Calu3 (cell line): ENCODE results near the gene NGF. TPM values are rescaled to one million over a fixed set of nuclear protein-coding genes. Genes with fewer than 3 reads are reported as not detected.

ENCODE experiments used
- BruUV-seq: library from RNA; stranded (reverse); fragments of 400-500 nt; replicated peaks from 2 replicates; lab custom pipeline; 2021; lab: Mats Ljungman, UMichigan
- CTCF ChIA-PET: fragments of 300-600 bp; sonication (Branson Sonifier 250); formaldehyde crosslinking; loops from one replicate; lab custom pipeline; 2022; ENCODE audit warnings: antibody characterized with exemption; lab: Charles Lee
- DNase-seq: peaks from one replicate; pipeline ENCODE4 v3.0.0; 2022
- H3K27ac Mint-ChIP-seq: one replicate; pipeline ENCODE4 v1.8.0; 2022; ENCODE audit warnings: mixed read lengths; ENCODE audit not compliant: unreplicated experiment
- H3K27me3 Mint-ChIP-seq: one replicate; pipeline ENCODE4 v1.8.0; 2022; ENCODE audit warnings: mixed read lengths; ENCODE audit not compliant: unreplicated experiment
- H3K36me3 Mint-ChIP-seq: one replicate; pipeline ENCODE4 v1.8.0; 2022; ENCODE audit warnings: mild to moderate bottlenecking, moderate library complexity, mixed read lengths; ENCODE audit not compliant: insufficient read depth, unreplicated experiment
- H3K4me1 Mint-ChIP-seq: one replicate; pipeline ENCODE4 v1.8.0; 2022; ENCODE audit warnings: mild to moderate bottlenecking, low read depth, mixed read lengths; ENCODE audit not compliant: unreplicated experiment
- H3K4me3 Mint-ChIP-seq: one replicate; pipeline ENCODE4 v1.8.0; 2022; ENCODE audit warnings: mild to moderate bottlenecking, low read depth, moderate library complexity, mixed read lengths; ENCODE audit not compliant: unreplicated experiment
- H3K9me3 Mint-ChIP-seq: one replicate; pipeline ENCODE4 v1.8.0; 2022; ENCODE audit warnings: low read depth, mixed read lengths; ENCODE audit not compliant: unreplicated experiment
- intact Hi-C: fragments of 100-400 bp; cut with micrococcal nuclease; formaldehyde crosslinking; loops from one replicate; pipeline ENCODE4 v1.10.0; 2022; ENCODE audit not compliant: unreplicated experiment
- total RNA-seq: library from RNA; stranded (reverse); gene quantifications from 2 replicates; pipeline ENCODE4 v1.2.3, GENCODE V29; 2022
- TF ChIP-seq, protein P1 (sequence below): fragments of 200-600 bp; IDR thresholded peaks from one replicate; pipeline ENCODE4 v1.8.0; 2022; ENCODE audit warnings: antibody characterized with exemption; ENCODE audit not compliant: unreplicated experiment

The NGF gene
- total RNA-seq, 1 experiment from 2014 or later, result not detected

DNA sequence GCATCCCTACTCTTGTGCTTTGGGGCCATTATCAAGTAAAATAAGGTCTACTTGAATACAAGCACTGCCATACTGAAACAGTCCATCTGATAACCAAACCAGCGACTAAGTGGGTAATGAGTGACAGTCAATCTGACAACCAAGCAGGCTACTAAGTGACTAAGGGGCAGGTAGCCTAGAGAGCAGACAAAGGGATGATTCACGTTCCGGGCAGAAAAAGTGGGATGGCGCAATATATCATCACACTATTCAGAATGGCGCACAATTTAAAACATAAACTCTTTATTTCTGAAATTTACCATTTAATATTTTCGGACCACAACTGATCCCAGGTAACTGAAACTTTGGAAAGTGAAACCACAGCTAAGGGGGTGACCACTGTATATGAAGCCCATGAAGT, 17.7 kb downstream of the NGF start:
- TF ChIP-seq, protein P1, sequence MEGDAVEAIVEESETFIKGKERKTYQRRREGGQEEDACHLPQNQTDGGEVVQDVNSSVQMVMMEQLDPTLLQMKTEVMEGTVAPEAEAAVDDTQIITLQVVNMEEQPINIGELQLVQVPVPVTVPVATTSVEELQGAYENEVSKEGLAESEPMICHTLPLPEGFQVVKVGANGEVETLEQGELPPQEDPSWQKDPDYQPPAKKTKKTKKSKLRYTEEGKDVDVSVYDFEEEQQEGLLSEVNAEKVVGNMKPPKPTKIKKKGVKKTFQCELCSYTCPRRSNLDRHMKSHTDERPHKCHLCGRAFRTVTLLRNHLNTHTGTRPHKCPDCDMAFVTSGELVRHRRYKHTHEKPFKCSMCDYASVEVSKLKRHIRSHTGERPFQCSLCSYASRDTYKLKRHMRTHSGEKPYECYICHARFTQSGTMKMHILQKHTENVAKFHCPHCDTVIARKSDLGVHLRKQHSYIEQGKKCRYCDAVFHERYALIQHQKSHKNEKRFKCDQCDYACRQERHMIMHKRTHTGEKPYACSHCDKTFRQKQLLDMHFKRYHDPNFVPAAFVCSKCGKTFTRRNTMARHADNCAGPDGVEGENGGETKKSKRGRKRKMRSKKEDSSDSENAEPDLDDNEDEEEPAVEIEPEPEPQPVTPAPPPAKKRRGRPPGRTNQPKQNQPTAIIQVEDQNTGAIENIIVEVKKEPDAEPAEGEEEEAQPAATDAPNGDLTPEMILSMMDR, result no peak
- no peak for DNase-seq
- Mint-ChIP-seq H3K27ac (no peak overlapping the region), H3K36me3 (no peaks in the 10 kb centered on the region), H3K9me3 (no peaks in the 10 kb centered on the region), H3K4me3 (no peak overlapping the region), H3K4me1 (peaks cover 14% of the 10 kb centered on the region), H3K27me3 (peaks cover 48% of the 10 kb centered on the region)
- BruUV-seq, result no TSS peak
- intact Hi-C loops, result no loop called here
- CTCF ChIA-PET, result no interaction called here

DNA sequence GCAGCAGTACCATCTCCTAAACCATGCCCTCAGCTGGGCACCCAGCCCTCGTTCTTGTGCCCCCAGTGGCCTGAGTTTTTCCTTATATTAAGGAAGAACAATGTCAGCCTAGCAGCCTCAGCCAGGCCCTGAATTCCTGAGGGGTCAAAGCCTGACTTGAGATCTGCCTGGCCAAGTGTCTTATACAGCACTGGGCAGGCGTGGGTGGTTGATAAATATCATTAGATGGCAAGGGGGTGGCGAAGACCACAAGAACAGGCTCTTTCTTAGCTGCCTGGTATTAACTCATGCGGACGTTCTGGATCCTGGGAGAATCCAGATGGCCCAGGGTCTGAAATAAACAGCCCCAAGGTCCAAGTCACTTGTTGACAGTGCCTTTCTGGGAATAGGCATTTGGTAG, 18.3 kb downstream of the NGF start:
- Mint-ChIP-seq H3K4me3 (no peak overlapping the region), H3K9me3 (no peaks in the 10 kb centered on the region), H3K27ac (no peak overlapping the region), H3K27me3 (peaks cover 48% of the 10 kb centered on the region), H3K4me1 (peaks cover 21% of the 10 kb centered on the region), H3K36me3 (no peaks in the 10 kb centered on the region)
- CTCF ChIA-PET, result no interaction called here
- TF ChIP-seq, protein P1, result no peak
- no TSS peak for BruUV-seq
- intact Hi-C loops, result no loop called here
- no peak for DNase-seq

DNA sequence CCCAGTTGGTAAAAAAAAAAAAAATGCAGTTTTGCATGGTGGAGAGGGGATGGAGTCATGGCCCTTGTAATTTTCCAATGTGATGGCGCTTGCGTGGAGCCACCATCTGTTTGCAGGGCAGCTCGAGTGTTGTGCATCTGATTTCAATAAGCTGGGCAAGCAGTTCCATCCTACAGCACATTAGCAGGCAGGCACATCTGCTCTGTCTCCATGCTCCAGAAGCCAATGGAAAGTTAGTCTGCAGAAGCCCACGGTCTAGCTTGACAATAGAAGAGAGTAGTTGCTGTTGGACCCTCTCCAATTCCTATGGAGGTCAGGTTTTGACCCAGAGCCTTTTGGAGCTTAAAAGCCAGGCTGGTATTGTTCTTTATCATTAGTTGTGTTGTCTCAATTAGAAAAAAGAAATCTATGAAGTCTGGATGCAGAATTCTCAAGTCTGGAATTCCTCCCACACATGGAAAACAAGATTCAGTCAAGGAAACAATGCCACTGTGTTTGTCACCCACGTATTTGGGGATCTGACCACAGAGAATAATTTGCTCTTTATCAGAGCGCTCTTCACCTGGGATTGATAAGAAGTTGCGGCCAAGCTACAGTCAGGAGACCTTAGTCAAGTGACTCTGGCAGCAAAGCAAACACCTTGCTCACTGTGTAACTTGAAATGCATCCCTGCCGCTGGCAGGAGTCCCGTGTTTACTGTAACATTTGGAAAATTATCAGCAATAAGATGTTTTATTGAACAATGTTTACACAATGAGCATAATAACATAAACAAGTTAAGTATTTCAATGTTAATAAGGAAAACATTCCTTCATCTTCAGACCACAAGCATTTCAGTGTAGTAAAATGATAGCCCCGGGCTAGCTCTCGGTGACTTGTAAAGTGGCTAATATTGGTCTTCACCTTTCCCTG, 20.7 kb downstream of the NGF start:
- H3K36me3 Mint-ChIP-seq, result no peaks in the 10 kb centered on the region
- peak; percentile 19 for DNase-seq
- intact Hi-C loops, result no loop called here
- H3K9me3 Mint-ChIP-seq, result no peaks in the 10 kb centered on the region
- CTCF ChIA-PET, result interaction anchor here (1.0 kb wide), 1 partner anchor 152 kb away, joined by 3 read pairs; no protein-coding TSS in a partner anchor
- peaks cover 27% of the 10 kb centered on the region for H3K4me1 Mint-ChIP-seq
- no peak overlapping the region for H3K27ac Mint-ChIP-seq
- peaks cover 33% of the 10 kb centered on the region for H3K27me3 Mint-ChIP-seq
- no TSS peak for BruUV-seq
- TF ChIP-seq, protein P1, result no peak
- H3K4me3 Mint-ChIP-seq, result no peak overlapping the region

DNA sequence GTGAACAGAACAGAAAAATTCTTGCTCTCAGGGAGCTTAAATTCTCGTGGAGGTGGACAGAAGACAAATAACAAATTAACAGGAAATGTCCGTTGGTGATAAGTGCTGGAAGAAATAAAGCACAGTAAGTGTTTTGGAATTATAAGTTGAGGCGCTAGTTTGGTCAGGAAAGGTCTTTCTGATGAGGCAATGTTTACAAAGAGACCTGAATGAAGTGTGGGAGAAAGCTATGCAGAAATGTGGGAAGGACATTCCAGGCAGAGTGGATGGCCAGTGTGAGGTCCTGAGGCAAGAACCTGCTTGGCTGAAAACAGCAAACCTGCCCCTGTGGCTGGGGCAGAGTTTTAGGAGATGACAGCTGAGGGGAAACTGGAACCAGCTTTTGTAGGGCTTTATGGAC, 23.3 kb downstream of the NGF start:
- TF ChIP-seq, protein P1, result no peak
- peaks cover 33% of the 10 kb centered on the region for H3K27me3 Mint-ChIP-seq
- intact Hi-C loops, result no loop called here
- peaks cover 27% of the 10 kb centered on the region for H3K4me1 Mint-ChIP-seq
- BruUV-seq, result no TSS peak
- H3K9me3 Mint-ChIP-seq, result no peaks in the 10 kb centered on the region
- H3K4me3 Mint-ChIP-seq, result no peak overlapping the region
- no peak overlapping the region for H3K27ac Mint-ChIP-seq
- CTCF ChIA-PET, result interaction anchor here (1.6 kb wide), 1 partner anchor 19 kb away, joined by 3 read pairs; no protein-coding TSS in a partner anchor
- H3K36me3 Mint-ChIP-seq, result no peaks in the 10 kb centered on the region
- DNase-seq, result no peak
